ENCODE measurements around the gene ZBTB1.
"Not testable (repeated sequence)": the region's sequence is repeated elsewhere in the genome, so short reads cannot be mapped to it uniquely, and the experiment has no call there.

The ZBTB1 gene

DNA sequence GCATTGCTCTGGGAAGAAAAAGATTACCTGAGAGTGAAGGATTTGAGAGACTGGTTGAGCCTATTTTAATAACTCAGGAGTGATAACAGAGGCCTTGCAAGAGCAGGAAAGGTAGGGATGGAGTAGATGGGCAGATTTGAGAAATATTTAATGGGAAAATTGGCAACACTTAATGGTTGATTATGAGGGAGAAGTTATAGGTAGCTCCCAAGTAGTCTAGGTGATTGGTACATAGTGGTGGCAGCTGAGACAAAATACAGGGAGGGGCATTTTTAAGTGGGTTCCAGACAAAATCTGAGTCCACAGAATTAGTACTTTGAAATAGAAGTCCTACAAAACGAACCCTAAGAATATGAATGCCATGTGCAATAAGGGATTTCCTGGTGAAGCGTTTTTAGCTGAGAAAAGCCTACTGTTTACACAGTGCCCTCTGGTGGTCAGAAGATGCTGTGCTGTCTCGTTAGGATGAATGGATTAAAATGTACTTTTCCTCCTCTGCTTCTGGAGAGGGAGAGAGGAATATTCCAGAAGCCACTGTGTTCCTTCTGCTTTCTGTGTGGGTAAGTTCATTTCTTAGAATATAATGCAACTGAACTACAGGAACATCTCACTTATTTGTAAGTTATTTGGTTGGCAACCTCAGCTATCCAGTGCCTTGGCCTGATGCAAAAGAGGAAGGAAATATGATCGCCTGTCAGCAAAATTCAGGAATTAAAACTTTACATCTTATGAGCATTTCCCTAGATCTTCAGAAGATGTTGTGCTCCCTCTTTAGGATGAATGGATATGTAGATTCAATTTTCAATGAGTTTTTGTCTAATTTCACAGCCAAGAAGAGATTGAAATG, 6.5 kb downstream of the ZBTB1 start:
- intact Hi-C loops (cut with DNase I) = no loop called here
- DNase-seq = peak in 38 of 42 donors; percentile 46 to 91 (median 77)

DNA sequence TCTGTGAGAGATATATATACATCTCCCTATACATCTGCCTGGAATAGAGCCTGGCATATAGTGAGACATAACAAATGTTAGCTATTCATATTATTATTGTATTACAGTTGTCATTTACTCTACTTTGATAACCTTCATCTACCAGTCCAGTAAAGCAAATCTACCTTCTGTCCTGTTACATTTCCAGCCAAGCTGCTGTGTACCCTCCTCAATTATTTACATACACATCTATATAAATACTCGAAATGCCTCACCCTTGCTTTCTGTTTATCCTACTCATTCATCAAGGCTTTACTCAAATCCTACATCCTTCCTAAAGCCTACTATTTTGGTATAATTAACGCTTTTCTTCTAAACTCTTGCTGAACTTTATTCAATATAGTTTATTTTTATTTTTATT, 8.7 kb downstream of the ZBTB1 start:
- no peak for DNase-seq

DNA sequence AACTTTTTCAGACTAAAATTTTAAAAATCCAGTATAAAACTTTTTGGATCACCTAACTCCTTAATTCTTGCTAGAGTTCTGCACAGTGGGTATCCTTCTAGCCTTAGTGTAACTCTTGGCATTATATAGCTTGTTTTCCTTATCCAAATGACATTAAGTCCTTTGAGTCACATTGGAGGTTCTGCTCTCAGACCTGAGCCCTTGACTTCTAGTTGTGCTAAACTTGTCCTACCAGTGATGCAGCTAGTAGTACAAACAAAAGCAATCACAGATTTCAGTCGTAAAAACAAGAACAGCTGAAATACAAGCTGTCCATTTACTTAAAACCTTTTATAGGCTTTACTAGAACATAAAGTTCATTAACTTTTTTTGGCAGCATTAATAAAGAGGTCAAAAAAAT, 10.5 kb downstream of the ZBTB1 start:
- no peak for DNase-seq
- intact Hi-C loops (cut with DNase I) = no loop called here

More for the DNA sequence above, 8.7 kb downstream of the ZBTB1 start:
- intact Hi-C loops (cut with DNase I) = no loop called here

DNA sequence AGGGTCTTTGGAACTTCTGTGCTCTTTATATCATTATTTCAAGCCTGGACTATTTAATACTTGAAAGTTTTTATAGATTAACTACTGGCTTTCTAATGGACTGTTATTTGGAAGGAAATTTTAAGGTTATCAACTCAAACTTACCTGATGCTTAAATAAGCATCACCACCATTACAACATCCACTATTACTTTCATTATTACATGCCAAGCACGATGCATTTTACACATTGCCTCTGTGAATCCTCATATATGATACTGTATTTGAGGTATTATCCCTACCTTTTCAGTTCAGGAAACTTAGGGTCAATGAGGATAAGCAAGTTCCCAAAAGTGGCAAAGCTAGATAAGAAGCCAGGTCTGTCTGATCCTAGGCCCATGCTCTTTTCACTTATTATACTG, 12.4 kb downstream of the ZBTB1 start:
- no peak for DNase-seq
- intact Hi-C loops (cut with DNase I) = no loop called here

DNA sequence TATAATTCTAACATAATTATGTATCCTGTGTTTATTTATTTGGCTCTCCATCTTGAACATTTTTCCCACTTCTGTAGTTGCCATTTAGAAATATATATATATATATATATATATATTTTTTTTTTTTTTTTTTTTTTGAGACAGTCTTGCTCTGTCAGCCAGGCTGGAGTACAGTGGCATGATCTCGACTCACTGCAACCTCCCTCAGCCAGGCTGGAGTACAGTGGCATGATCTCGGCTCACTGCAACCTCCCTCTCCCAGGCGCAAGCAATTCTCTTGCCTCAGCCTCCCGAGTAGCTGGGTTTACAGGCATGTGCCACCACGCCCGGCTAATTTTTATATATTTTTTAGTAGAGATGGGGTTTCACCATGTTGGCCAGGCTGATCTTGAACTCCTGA, 13.1 kb downstream of the ZBTB1 start:
- intact Hi-C loops (cut with DNase I); DNase-seq: not testable (repeated sequence)

DNA sequence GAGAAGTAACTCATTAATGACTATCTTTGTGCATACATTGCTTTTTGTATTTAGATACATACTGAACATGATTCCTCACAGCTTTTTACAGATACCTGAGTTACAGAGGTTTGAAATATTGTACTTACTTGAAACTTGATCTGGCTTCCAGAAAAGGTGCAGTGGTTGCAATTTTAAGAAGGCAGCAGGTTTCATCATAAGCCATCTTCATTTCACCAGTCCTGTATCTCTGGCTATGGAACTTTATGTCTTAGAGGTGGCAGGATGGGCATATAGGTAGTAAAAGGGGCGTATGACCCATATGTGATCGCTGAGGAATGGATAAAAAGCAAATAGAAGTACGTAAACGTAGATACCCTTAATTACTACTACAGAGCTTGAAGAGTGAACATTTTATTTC, 13.7 kb downstream of the ZBTB1 start:
- intact Hi-C loops (cut with DNase I) = no loop called here

DNA sequence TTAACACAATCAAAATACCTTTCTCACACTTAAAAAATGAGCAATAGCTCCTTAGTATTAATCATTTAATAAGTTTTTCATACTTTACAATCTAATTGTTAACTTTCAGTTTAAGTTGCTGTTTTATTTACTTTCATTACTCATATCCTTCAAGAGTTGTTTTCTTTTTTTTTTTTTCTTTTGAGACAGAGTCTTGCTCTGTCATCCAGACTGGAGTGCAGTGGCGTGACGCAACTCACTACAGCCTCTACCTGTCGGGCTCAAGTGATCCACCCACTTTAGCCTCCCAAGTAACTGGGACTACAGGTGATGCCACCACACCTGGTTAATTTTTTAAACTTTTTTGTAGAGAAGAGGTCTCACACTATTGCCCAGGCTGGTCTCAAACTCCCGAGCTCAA, 16.1 kb downstream of the ZBTB1 start:
- no peak for DNase-seq
- intact Hi-C loops (cut with DNase I) = no loop called here

More for the DNA sequence above, 13.7 kb downstream of the ZBTB1 start:
- no peak for DNase-seq

DNA sequence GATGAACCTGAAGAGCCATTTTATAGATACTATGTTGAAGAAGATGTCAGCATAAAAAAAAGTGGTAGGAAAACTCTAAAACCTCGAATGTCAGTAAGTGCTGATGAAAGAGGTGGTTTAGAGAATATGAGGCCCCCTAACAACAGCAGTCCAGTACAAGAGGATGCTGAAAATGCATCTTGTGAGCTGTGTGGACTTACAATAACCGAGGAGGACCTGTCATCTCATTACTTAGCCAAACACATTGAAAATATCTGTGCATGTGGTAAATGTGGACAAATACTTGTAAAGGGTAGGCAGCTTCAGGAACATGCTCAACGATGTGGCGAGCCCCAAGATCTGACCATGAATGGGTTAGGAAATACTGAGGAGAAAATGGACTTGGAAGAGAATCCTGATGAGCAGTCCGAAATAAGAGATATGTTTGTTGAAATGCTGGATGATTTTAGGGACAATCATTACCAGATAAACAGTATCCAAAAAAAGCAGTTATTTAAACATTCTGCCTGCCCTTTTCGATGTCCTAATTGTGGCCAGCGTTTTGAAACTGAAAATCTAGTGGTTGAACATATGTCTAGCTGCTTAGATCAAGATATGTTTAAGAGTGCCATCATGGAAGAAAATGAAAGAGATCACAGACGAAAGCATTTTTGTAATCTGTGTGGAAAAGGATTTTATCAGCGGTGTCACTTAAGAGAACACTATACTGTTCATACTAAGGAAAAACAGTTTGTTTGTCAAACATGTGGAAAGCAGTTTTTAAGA, 18.2 kb downstream of the ZBTB1 start:
- intact Hi-C loops (cut with DNase I) = no loop called here
- DNase-seq = no peak

DNA sequence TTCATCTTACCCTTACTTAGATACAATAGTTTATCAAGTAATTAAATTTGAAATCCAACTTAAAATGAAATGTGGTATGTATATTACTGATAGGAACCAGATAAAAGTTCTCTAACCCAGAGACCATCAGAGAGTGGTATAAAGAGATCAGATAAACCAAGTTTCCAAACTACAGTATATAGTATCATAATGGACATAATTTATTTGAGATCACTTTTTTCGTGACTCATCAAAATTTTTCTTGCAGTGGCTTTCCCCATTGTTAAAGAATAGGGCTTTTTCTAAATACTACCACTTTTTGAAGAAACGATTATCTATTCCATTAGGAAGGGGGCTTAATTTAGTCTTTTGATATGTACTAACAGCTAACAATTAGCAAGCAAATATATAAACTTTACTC, 20.8 kb downstream of the ZBTB1 start:
- intact Hi-C loops (cut with DNase I) = no loop called here
- no peak for DNase-seq

DNA sequence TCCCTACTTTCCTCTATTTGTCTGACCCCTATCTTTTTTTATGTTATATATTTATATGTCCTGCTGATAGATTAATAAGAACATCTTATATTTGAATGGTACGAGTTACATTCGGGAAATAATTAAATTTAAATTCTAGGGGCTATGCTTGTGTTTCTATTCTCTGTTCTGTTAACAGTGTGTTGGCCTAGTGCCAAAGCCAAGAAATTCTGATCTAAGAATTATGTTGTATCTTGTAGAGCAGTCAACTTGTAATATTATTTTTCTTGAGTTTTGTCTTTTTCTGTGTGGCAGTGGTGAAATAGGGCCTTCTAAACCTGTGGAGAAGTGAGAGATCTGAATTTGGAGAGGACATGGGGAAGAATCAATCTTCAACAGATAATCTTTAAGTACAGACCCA, 27.0 kb downstream of the ZBTB1 start:
- intact Hi-C loops (cut with DNase I) = no loop called here
- no peak for DNase-seq

DNA sequence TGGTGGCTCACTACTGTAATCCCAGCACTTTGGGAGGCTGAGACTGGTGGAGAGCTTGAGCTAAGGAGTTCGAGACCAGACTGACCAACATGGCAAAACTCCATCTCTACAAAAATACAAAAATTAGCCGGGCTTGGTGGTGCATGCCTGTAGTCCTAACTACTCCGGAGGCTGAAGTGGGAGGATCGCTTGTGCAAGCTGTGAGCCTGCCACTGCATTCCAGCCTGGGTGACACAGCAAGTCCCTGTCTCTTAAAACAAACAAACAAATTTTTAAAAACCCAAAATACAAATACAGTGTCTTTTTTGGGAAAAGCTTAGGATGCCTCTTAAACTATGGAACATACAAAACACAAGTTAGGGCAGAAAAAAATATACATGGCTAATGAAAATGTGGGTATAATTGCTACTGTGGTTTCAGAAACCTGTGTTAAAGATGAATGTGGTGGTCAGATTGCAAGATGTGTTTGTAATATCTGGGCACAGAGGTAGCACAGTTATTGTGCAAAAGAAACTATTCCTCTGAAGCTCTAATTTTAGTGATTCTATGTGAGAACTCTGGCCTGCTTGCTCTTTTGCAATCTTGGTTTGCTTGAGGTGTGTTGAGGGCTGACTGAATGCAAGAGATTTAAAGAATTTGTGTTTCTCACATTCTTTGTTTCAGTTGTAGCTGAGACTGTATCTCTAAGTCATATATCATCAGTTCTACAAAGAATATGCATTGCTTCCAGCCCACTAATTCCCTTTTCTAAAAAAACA, 32.1 kb downstream of the ZBTB1 start:
- DNase-seq = no peak
- intact Hi-C loops (cut with DNase I) = no loop called here

DNA sequence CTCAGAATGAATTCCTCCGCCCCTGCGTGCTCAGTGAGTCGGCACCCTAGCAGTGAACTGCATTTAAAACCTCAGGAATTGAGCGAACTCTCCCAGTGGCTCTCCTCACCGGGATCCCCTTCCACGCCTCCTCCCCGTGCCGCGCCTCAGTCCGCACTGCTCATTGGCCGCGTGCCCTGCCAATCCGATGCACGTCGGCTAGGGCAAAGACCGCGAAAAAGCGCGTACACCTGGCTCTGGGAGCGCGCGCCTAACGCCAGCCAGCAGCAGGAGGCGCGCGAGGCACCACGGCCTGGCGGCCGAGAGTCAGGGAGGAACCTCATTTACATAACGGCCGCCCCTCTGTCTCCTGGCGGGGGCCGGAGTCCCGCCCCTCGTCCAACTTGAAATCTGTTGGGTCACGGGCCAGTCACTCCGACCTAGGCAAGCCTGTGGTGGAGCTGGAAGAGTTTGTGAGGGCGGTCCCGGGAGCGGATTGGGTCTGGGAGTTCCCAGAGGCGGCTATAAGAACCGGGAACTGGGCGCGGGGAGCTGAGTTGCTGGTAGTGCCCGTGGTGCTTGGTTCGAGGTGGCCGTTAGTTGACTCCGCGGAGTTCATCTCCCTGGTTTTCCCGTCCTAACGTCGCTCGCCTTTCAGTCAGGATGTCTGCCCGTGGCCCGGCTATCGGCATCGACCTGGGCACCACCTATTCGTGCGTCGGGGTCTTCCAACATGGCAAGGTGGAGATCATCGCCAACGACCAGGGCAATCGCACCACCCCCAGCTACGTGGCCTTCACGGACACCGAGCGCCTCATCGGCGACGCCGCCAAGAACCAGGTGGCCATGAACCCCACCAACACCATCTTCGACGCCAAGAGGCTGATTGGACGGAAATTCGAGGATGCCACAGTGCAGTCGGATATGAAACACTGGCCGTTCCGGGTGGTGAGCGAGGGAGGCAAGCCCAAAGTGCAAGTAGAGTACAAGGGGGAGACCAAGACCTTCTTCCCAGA, 35.9 kb downstream of the ZBTB1 start, which contains the start of gene HSPA2:
Gene HSPA2 (plus strand): TSS at position 534 of the 995 bp plus-strand sequence. CDS start 109 bp downstream, at position 643.
- peak; percentile 97 to 100 (median 99) for DNase-seq
- intact Hi-C loops (cut with DNase I) = loop anchor here (2.0 kb wide), 1 partner anchor 36 kb away; the partner anchor contains the start of gene ZBTB1

DNA sequence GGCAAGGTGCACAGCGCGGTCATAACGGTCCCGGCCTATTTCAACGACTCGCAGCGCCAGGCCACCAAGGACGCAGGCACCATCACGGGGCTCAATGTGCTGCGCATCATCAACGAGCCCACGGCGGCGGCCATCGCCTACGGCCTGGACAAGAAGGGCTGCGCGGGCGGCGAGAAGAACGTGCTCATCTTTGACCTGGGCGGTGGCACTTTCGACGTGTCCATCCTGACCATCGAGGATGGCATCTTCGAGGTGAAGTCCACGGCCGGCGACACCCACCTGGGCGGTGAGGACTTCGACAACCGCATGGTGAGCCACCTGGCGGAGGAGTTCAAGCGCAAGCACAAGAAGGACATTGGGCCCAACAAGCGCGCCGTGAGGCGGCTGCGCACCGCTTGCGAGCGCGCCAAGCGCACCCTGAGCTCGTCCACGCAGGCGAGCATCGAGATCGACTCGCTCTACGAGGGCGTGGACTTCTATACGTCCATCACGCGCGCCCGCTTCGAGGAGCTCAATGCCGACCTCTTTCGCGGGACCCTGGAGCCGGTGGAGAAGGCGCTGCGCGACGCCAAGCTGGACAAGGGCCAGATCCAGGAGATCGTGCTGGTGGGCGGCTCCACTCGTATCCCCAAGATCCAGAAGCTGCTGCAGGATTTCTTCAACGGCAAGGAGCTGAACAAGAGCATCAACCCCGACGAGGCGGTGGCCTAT, 36.8 kb downstream of the ZBTB1 start:
- peak in 35 of 42 donors; percentile 3 to 75 (median 38) for DNase-seq
- intact Hi-C loops (cut with DNase I) = loop anchor here (2.0 kb wide), 1 partner anchor 37 kb away; the partner anchor contains the start of gene ZBTB1

DNA sequence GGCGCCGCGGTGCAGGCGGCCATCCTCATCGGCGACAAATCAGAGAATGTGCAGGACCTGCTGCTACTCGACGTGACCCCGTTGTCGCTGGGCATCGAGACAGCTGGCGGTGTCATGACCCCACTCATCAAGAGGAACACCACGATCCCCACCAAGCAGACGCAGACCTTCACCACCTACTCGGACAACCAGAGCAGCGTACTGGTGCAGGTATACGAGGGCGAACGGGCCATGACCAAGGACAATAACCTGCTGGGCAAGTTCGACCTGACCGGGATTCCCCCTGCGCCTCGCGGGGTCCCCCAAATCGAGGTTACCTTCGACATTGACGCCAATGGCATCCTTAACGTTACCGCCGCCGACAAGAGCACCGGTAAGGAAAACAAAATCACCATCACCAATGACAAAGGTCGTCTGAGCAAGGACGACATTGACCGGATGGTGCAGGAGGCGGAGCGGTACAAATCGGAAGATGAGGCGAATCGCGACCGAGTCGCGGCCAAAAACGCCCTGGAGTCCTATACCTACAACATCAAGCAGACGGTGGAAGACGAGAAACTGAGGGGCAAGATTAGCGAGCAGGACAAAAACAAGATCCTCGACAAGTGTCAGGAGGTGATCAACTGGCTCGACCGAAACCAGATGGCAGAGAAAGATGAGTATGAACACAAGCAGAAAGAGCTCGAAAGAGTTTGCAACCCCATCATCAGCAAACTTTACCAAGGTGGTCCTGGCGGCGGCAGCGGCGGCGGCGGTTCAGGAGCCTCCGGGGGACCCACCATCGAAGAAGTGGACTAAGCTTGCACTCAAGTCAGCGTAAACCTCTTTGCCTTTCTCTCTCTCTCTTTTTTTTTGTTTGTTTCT, 37.6 kb downstream of the ZBTB1 start:
- intact Hi-C loops (cut with DNase I) = loop anchor here (2.0 kb wide), 2 partner anchors 37 to 95 kb away; partner anchors contain the start of gene ZBTB1
- peak in 10 of 42 donors; percentile 10 to 43 (median 16) for DNase-seq

DNA sequence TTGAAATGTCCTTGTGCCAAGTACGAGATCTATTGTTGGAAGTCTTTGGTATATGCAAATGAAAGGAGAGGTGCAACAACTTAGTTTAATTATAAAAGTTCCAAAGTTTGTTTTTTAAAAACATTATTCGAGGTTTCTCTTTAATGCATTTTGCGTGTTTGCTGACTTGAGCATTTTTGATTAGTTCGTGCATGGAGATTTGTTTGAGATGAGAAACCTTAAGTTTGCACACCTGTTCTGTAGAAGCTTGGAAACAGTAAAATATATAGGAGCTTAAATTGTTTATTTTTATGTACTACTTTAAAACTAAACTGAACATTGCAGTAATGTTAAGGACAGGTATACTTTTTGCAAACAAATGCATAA, 38.2 kb downstream of the ZBTB1 start:
- intact Hi-C loops (cut with DNase I) = loop anchor here (2.0 kb wide), 1 partner anchor 94 kb away; no protein-coding TSS in a partner anchor
- no peak for DNase-seq

DNA sequence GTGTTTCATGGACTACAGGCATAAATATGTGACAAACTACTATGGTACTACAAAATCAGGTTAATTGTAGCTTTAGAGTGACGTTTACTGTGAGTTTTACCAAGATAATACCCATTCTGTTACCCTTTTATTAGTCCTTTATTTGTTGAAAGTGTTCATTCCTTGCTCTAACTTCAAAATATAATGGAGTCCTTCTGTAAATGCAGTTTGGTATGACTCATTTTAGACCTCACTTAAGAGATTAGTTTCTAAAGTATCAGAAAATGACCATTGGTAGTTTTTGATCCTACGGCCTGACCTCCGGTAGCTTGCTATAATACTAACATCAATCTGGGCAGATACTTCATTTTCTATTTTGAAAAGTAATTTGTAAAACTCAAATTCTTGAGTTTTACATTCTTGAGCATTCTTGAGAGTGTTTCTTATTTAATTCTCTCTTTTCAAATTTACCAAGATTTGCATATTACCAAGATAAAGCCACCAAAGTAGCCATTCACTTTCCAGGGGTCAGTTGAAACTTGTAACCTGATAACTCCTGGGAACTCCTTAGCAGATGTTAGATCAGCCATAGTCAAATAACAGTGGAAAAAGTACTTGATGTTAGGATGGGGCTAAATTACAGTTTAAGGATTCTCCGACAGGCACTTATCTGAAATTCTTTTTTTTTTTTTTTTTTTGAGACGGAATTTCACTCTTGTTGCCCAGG, 40.2 kb downstream of the ZBTB1 start:
- no peak for DNase-seq
- intact Hi-C loops (cut with DNase I) = loop anchor here (5.0 kb wide), 1 partner anchor 218 kb away; no protein-coding TSS in a partner anchor
